ENCODE measurements around the gene TMPRSS9. TPM values are rescaled to one million over a fixed set of nuclear protein-coding genes. Genes with fewer than 3 reads are reported as not detected.
"Not testable (repeated sequence)": the region's sequence is repeated elsewhere in the genome, so short reads cannot be mapped to it uniquely, and the experiment has no call there.

TMPRSS9 gene
- total and polyA plus RNA-seq, 3 donors from 2014 or later, result 3.5 to 9.8 (median 8.4) TPM

DNA sequence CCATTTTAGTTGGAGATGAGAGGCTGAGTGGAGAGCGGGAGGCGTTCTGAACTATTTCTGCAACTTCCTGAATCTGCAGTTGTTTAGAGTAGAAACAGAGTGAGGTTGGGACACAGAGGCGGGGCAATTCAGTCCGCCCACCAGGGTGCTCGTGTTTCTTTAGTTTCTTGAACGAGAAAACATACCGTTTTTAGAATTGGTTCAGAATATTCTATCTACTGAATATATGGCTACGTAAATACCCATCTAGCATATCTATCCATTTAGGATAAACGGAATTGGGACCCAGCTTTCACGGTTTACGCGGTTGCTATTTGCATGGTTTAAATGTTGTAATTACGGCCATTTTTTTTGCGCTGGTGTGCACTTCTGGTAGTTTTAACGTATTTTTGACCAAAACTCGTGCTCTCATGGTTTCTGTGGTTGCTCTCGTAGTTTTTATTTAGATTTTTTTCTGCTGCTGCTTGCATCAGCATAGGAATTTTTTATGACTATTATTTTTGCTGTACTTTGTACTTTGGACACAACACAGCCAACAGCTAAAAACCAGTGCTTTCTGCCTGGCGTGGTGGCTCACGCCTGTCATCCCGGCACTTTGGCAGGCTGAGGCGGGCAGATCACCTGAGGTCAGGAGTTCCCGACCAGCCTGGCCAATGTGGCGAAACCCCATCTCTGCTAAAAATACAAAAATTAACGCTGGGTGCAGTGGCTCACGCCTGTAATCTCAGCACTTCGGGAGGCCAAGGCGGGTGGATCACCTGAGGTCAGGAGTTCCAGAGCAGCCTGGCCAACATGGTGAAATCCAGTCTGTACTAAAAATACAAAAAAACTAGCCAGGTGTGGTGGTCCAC is 34.6 kb downstream of the TMPRSS9 start:
- Histone ChIP-seq H3K4me1 (no peaks in the 10 kb centered on the region), H3K27ac (peak overlapping the region in 1 of 2 donors; percentile 11), H3K27me3 (no peaks in the 10 kb centered on the region), H3K4me3 (no peak overlapping the region), H3K36me3 (ENCODE audit: low read depth, missing control alignments) (no peaks in the 10 kb centered on the region), H3K9me3 (no peaks in the 10 kb centered on the region)
- 65 to 73% methylated on average over 27 of the region's 27 CpGs for WGBS, 2 donors
- no peak for TF ChIP-seq POLR2A (IDR thresholded peaks at IDR 0.05)
- TF ChIP-seq, protein P1, sequence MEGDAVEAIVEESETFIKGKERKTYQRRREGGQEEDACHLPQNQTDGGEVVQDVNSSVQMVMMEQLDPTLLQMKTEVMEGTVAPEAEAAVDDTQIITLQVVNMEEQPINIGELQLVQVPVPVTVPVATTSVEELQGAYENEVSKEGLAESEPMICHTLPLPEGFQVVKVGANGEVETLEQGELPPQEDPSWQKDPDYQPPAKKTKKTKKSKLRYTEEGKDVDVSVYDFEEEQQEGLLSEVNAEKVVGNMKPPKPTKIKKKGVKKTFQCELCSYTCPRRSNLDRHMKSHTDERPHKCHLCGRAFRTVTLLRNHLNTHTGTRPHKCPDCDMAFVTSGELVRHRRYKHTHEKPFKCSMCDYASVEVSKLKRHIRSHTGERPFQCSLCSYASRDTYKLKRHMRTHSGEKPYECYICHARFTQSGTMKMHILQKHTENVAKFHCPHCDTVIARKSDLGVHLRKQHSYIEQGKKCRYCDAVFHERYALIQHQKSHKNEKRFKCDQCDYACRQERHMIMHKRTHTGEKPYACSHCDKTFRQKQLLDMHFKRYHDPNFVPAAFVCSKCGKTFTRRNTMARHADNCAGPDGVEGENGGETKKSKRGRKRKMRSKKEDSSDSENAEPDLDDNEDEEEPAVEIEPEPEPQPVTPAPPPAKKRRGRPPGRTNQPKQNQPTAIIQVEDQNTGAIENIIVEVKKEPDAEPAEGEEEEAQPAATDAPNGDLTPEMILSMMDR (IDR thresholded peaks at IDR 0.05), result no peak
- intact Hi-C loops (cut with DNase I; ENCODE audit: low total_unique reads), result loop anchor here (10.0 kb wide), 1 partner anchor 120 kb away; no protein-coding TSS in a partner anchor
- DNase-seq, result no peak

DNA sequence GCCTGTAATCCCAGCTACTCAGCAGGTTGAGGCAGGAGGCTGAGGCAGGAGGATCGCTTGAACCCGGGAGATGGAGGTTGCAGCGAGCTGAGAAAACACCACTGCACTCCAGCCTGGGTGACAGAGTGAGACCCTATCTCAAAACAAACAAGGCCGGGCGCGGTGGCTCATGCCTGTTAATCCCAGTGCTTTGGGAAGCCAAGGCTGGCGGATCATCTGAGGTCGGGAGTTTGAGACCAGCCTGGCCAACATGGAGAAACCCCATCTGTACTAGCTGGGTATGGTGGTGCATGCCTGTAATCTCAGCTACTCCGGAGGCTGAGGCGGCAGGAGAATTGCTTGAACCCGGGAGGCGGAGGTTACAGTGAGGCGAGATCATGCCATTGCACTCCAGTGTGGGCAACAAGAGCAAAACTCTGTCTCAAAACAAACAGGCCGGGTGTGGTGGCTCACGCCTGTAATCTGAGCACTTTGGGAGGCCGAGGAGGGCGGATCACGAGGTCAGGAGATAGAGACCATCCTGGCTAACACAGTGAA is 35.3 kb downstream of the TMPRSS9 start:
- H3K27ac ChIP-seq; H3K27me3 ChIP-seq; H3K9me3 ChIP-seq; H3K4me3 ChIP-seq; H3K4me1 ChIP-seq; DNase-seq; H3K36me3 ChIP-seq (ENCODE audit: low read depth, missing control alignments): not testable (repeated sequence)
- 91% methylated on average over 18 of the region's 18 CpGs for WGBS, 2 donors
- intact Hi-C loops (cut with DNase I; ENCODE audit: low total_unique reads), result loop anchor here (10.0 kb wide), 1 partner anchor 121 kb away; no protein-coding TSS in a partner anchor

DNA sequence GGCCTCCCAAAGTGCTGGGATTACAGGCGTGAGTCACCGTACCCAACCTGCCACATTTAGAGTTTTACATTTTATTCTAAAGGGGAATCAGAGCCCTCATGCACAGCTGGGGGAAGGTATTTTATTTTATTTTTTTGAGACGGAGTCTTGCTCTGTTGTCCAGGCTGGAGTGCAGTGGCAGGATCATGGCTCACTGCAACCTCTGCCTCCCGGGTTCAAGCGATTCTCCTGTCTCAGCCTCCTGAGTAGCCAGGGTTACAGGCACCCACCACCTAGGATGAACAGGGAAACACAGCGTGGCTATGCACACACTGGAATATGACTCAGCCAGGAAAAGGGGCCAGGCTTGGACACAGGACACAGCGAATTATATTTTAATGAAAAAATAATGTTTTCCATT is 37.1 kb downstream of the TMPRSS9 start:
- H3K27ac ChIP-seq, H3K4me1 ChIP-seq: not testable (repeated sequence)
- intact Hi-C loops (cut with DNase I; ENCODE audit: low total_unique reads), result loop anchor here (10.0 kb wide), 1 partner anchor 122 kb away; no protein-coding TSS in a partner anchor

DNA sequence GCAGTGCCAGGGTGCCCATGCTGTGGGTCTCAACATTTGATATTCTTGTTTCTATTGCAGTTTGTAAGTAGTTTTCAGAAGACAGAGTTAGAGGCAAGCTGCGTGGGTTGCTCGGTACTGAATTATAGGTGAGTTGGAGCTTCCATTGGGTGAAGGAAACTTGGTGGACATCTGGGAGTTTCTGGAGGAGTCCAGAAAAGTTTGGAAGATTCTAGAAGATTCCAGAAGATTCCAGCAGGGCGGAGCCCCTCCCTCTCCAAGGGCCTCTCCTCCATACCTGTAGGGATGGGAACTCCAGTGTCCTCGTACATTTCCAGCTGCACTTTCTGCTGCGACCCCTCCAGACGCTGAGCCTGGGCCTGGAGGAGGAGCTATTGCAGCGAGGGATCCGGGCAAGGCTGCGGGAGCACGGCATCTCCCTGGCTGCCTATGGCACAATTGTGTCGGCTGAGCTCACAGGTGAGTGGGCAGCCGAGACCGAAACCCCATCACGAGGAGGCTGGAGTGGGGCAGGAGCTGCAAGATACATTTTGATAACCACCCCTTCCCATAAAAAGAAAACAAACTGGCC is 38.8 kb downstream of the TMPRSS9 start:
- WGBS, 2 donors, result 85 to 91% methylated on average over 9 to 14 of the region's 14 CpGs
- H3K4me3 ChIP-seq, result no peak overlapping the region
- no peaks in the 10 kb centered on the region for H3K36me3 ChIP-seq (ENCODE audit: low read depth, missing control alignments)
- no peaks in the 10 kb centered on the region for H3K4me1 ChIP-seq
- H3K27ac ChIP-seq, result no peak overlapping the region
- intact Hi-C loops (cut with DNase I; ENCODE audit: low total_unique reads), result loop anchor here (10.0 kb wide), 1 partner anchor 124 kb away; no protein-coding TSS in a partner anchor
- DNase-seq, result no peak
- no peaks in the 10 kb centered on the region for H3K9me3 ChIP-seq
- TF ChIP-seq POLR2A (IDR thresholded peaks at IDR 0.05), result no peak
- no peaks in the 10 kb centered on the region for H3K27me3 ChIP-seq

More for the DNA sequence above, 37.1 kb downstream of the TMPRSS9 start:
- H3K9me3 ChIP-seq; H3K27me3 ChIP-seq; H3K36me3 ChIP-seq (ENCODE audit: low read depth, missing control alignments); DNase-seq; H3K4me3 ChIP-seq: not testable (repeated sequence)
- WGBS, 2 donors, result 93 to 97% methylated on average over 7 of the region's 7 CpGs

DNA sequence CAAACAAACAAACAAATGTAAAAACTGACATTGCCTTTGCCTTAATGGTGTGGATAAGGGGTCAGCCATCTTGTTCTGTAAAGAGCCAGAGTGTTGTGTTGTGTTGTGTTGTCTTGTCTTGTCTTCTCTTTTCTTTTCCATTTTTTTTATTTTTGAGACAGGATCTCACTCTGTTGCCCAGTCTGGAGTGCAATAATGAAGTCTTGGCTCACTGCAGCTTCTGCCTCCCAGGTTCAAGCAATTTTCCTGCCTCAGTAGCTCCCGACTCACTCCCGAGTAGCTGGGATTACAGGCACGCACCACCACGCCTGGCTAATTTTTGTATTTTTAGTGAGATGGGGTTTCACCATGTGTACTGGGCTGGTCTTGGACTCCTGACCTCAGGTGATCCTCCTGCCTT is 39.5 kb downstream of the TMPRSS9 start:
- intact Hi-C loops (cut with DNase I; ENCODE audit: low total_unique reads), result loop anchor here (10.0 kb wide), 1 partner anchor 125 kb away; no protein-coding TSS in a partner anchor
- TF ChIP-seq, protein P1 (IDR thresholded peaks at IDR 0.05), result no peak
- TF ChIP-seq POLR2A (IDR thresholded peaks at IDR 0.05), result no peak
- H3K27ac ChIP-seq, result no peak overlapping the region
- H3K4me1 ChIP-seq, result no peaks in the 10 kb centered on the region
- no peaks in the 10 kb centered on the region for H3K36me3 ChIP-seq (ENCODE audit: low read depth, missing control alignments)
- H3K9me3 ChIP-seq, result no peaks in the 10 kb centered on the region
- H3K4me3 ChIP-seq, result no peak overlapping the region
- DNase-seq, result no peak
- H3K27me3 ChIP-seq, result no peaks in the 10 kb centered on the region
- WGBS, 2 donors, result 94 to 100% methylated on average over 4 of the region's 4 CpGs

DNA sequence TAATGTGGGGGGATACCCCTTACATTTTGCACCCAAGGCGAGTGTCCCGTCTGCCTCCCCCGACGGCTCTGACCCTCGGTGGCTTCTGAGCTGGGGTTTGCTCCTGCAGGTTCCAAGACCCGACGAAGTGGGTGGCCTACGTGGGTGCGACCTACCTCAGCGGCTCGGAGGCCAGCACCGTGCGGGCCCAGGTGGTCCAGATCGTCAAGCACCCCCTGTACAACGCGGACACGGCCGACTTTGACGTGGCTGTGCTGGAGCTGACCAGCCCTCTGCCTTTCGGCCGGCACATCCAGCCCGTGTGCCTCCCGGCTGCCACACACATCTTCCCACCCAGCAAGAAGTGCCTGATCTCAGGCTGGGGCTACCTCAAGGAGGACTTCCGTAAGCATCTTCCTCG is 48.2 kb downstream of the TMPRSS9 start:
- WGBS, 2 donors, result 82 to 88% methylated on average over 17 to 25 of the region's 25 CpGs

More for the DNA sequence above, 48.2 kb downstream of the TMPRSS9 start:
- H3K27me3 ChIP-seq, result no peaks in the 10 kb centered on the region
- TF ChIP-seq, protein P1 (IDR thresholded peaks at IDR 0.05), result no peak
- no peak for TF ChIP-seq POLR2A (IDR thresholded peaks at IDR 0.05)
- no peaks in the 10 kb centered on the region for H3K4me1 ChIP-seq
- H3K9me3 ChIP-seq, result no peaks in the 10 kb centered on the region
- intact Hi-C loops (cut with DNase I; ENCODE audit: low total_unique reads), result no loop called here
- H3K36me3 ChIP-seq (ENCODE audit: low read depth, missing control alignments), result no peaks in the 10 kb centered on the region
- no peak overlapping the region for H3K4me3 ChIP-seq
- no peak for DNase-seq
- no peak overlapping the region for H3K27ac ChIP-seq
